Activated CD8-positive, alpha-beta memory T cell treated with anti-CD3 and anti-CD28 coated beads, Interleukin-2, amount 10 ng/mL, durations not matched to agents 7 days and 5 days (primary cell): ENCODE data around the gene FBXO27. TPM values are rescaled to one million over a fixed set of nuclear protein-coding genes. Genes with fewer than 3 reads are reported as not detected.
A peak's percentile ranks its signal among the peaks of the same experiment; 100 is the strongest.
"Not testable (repeated sequence)": the region's sequence is repeated elsewhere in the genome, so short reads cannot be mapped to it uniquely, and the experiment has no call there.

Source experiments
- ATAC-seq: fragments of 150-1000 bp; cut with Tn5 transposase; one replicate; pipeline ENCODE4 v1.10.0; 2021; ENCODE audit warnings: moderate library complexity
- CTCF ChIA-PET: fragments of 350-600 bp; sonication (Branson Sonifier 250); formaldehyde crosslinking; loops from one replicate; lab custom pipeline; 2021; ENCODE audit warnings: antibody characterized with exemption; lab: Charles Lee
- DNase-seq: peaks from one replicate; pipeline ENCODE4 v3.0.0-alpha.2; 2020
- H3K27ac Mint-ChIP-seq: one replicate; pipeline ENCODE4 v1.8.0; 2021; ENCODE audit warnings: mild to moderate bottlenecking, mixed read lengths
- H3K27me3 Mint-ChIP-seq: one replicate; pipeline ENCODE4 v1.8.0; 2021; ENCODE audit warnings: mixed read lengths
- H3K36me3 Mint-ChIP-seq: one replicate; pipeline ENCODE4 v1.8.0; 2021; ENCODE audit warnings: mild to moderate bottlenecking, mixed read lengths
- H3K4me1 Mint-ChIP-seq: one replicate; pipeline ENCODE4 v1.8.0; 2021; ENCODE audit warnings: mixed read lengths
- H3K4me3 Mint-ChIP-seq: one replicate; pipeline ENCODE4 v1.8.0; 2021; ENCODE audit warnings: mild to moderate bottlenecking, moderate library complexity, mixed read lengths
- H3K9me3 Mint-ChIP-seq: one replicate; pipeline ENCODE4 v1.8.0; 2022; ENCODE audit warnings: low read depth, mixed read lengths
- total RNA-seq, 2 experiments: library from RNA; stranded (reverse); gene quantifications; one replicate each; pipeline ENCODE4 v1.2.3, GENCODE V29; 2021

Gene FBXO27
- total RNA-seq, 2 experiments from 2014 or later = 0.19 TPM; not detected in 1

DNA sequence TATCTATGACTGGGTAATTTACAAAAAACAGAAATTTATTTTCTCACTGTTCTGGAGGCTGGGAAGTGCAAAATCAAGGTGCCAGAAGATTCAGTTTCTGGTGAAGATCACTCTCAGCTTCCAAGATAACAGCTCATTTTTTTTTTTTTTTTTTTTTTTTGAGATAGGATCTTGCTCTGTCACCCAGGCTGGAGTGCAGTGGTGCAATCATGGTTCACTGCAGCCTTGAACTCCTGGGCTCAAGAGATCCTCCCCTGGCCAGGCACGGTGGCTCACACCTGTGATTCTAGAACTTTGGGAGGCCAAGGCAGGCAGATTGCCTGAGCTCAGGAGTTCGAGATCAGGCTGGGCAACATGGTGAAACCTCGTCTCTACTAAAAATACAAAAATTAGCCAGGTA lies 34.8 kb downstream of the FBXO27 start:
- not testable (repeated sequence) for H3K4me3 Mint-ChIP-seq, H3K9me3 Mint-ChIP-seq, DNase-seq, H3K4me1 Mint-ChIP-seq, ATAC-seq, H3K27ac Mint-ChIP-seq, H3K36me3 Mint-ChIP-seq
- H3K27me3 Mint-ChIP-seq = peaks cover 31% of the 10 kb centered on the region
- CTCF ChIA-PET = interaction anchor here (0.6 to 0.7 kb wide), 2 partner anchors 28 to 66 kb away, joined by 3 read pairs; no protein-coding TSS in a partner anchor

DNA sequence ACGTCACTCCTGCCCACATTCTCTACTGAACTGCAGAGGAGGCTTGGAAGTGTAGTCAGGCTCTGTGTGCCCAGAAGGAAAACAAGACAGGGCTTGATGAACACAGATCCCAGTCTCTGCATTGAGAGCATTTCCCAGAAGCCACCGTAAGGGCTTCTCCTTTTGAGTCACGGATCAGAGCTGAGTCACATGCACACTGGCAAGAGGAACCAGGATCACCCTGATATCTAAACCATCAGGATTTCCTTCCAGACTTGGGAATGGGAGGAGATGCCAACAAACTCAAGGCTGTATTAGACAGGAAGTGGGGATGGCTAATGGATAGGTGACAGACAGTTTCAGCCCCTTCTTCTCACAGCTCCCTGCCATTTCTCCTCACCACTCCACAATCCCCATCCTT lies 39.1 kb downstream of the FBXO27 start:
- CTCF ChIA-PET = no interaction called here
- H3K9me3 Mint-ChIP-seq = no peaks in the 10 kb centered on the region
- ATAC-seq (no peak), DNase-seq (no peak)
- H3K4me3 Mint-ChIP-seq = no peak overlapping the region
- H3K36me3 Mint-ChIP-seq = no peaks in the 10 kb centered on the region
- peaks cover 50% of the 10 kb centered on the region for H3K27me3 Mint-ChIP-seq
- H3K27ac Mint-ChIP-seq = no peak overlapping the region
- peaks cover 1% of the 10 kb centered on the region for H3K4me1 Mint-ChIP-seq

DNA sequence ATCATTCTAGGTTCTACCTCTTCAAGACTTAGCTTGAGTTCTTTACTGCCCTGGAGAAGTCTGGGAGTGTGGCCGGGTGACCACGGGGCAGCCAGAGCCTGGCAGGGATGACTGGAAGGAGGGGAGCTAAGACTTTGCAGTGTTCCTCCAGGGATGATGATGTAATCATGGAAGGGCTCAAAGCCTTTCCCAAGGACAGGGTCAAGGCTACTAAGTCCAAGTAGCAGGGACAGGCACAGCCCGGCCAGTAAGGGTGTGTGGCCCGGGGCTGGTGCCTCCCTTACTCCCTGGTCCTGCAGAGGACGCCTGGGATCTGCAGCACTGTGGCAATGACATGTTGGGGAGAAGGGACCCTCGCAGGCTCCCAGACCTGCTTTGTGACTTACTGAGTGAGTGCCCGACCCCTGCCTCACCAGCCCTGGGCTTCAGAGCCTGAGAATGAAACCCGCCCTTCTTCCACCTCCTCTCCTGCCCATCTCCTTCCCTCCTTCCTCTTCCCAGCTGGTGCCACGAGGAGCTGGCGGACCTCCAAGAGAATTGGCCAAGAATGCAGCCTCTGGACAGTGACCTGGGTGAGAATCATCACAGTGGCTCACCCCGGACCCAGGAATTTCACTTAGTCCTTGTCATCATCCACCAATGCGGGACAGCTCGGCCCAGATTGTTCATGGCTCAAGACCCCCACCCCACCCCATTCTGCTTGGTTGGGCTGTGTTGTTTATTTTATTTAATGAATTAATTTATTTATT lies 41.2 kb downstream of the FBXO27 start:
- peaks cover 49% of the 10 kb centered on the region for H3K27me3 Mint-ChIP-seq
- CTCF ChIA-PET = no interaction called here
- H3K9me3 Mint-ChIP-seq = no peaks in the 10 kb centered on the region
- no peaks in the 10 kb centered on the region for H3K36me3 Mint-ChIP-seq
- DNase-seq (no peak), ATAC-seq (no peak)
- no peak overlapping the region for H3K27ac Mint-ChIP-seq
- no peak overlapping the region for H3K4me3 Mint-ChIP-seq
- H3K4me1 Mint-ChIP-seq = no peaks in the 10 kb centered on the region

DNA sequence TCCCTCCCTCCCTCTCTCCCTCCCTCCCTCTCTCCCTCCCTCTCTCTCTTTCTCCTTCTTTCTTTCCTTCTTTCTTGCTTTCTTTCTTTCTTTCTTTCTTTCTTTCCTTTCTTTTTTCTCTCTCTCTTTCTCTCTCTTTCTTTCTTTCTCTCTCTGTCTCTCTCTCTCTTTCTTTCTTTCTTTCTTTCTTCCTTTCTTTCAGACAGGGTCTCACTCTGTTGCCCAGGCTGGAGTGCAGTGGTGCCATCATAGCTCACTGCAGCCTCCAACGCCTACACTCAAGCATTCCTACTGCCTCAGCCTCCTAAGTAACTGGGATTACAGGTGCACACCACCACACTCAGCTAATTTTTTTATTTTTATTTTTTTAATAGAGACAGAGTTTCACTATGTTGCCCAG lies 42.7 kb downstream of the FBXO27 start:
- CTCF ChIA-PET, DNase-seq, H3K36me3 Mint-ChIP-seq, H3K9me3 Mint-ChIP-seq, ATAC-seq, H3K27ac Mint-ChIP-seq, H3K4me1 Mint-ChIP-seq, H3K4me3 Mint-ChIP-seq: not testable (repeated sequence)
- peaks cover 57% of the 10 kb centered on the region for H3K27me3 Mint-ChIP-seq

DNA sequence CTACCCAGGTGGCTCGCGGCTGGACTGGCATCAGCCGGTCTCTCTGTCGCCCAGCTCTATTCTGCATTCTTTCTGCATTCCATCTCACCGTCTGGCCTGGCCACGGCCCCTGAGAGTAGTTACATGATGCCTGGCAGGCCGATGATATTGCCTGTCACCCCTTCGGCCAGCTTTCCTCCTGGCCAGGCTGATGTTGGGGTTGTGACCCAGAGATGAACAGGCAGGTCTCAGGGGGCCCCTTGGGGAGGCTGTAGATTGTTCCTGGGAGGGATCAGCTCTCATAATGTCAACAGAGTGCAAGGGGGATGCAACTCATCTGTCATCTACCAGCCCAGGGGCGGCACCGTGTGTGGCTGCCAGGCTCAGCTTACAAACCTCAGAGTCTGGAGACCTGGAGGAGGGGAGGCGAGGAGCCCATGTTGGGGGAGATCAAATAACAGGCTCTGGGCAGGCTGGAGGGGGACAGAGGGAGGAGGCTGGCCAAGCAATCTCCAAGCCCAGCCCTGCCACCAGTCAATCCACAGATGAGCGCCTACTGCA lies 43.2 kb downstream of the FBXO27 start:
- Mint-ChIP-seq H3K4me3 (no peak overlapping the region), H3K4me1 (no peaks in the 10 kb centered on the region), H3K27me3 (peaks cover 57% of the 10 kb centered on the region), H3K36me3 (no peaks in the 10 kb centered on the region), H3K9me3 (no peaks in the 10 kb centered on the region), H3K27ac (no peak overlapping the region)
- DNase-seq = no peak
- no peak for ATAC-seq
- CTCF ChIA-PET = no interaction called here

DNA sequence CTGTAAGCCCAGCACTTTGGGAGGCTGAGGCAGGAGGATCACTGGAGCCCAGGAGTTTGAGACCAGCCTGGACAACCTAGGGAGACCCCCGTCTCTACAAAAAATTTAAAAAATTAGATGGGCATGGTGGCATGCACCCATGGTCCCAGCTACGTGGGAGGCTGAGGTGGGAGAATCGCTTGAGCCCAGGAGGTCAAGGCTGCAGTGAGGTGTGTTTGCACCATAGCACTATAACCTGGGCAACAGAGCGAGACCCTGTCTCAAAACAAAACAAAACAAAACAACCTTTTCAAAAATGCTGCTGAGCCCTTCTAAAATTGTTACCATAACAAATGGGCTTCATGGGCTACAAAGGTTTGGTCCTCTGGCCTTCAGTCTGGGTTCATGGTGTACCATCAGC lies 43.7 kb downstream of the FBXO27 start:
- not testable (repeated sequence) for H3K4me3 Mint-ChIP-seq, ATAC-seq, H3K4me1 Mint-ChIP-seq, H3K9me3 Mint-ChIP-seq, DNase-seq, H3K27ac Mint-ChIP-seq, H3K36me3 Mint-ChIP-seq
- CTCF ChIA-PET = interaction anchor here (1.5 kb wide), 1 partner anchor 26 kb away, joined by 3 read pairs; no protein-coding TSS in a partner anchor
- H3K27me3 Mint-ChIP-seq = peaks cover 56% of the 10 kb centered on the region

DNA sequence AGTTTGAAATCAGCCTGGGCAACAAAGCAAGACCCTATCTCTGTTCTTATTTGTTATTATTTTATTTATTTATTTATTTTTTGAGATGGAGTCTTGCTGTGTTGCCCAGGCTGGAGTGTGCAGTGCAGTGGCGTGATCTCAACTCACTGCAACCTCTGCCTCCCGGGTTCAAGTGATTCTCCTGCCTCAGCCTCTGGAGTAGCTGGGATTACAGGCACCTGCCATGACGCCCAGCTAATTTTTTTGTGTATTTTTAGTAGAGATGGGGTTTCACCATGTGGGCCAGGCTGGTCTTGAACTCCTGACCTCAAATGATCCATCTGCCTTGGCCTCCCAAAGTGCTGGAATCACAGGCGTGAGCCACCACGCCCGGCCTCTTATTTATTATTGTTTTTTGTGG lies 44.6 kb downstream of the FBXO27 start:
- DNase-seq, H3K27ac Mint-ChIP-seq, H3K4me1 Mint-ChIP-seq, H3K36me3 Mint-ChIP-seq, H3K9me3 Mint-ChIP-seq, ATAC-seq, H3K4me3 Mint-ChIP-seq: not testable (repeated sequence)
- CTCF ChIA-PET = interaction anchor here (1.5 kb wide), 1 partner anchor 25 kb away, joined by 3 read pairs; no protein-coding TSS in a partner anchor
- peaks cover 48% of the 10 kb centered on the region for H3K27me3 Mint-ChIP-seq

DNA sequence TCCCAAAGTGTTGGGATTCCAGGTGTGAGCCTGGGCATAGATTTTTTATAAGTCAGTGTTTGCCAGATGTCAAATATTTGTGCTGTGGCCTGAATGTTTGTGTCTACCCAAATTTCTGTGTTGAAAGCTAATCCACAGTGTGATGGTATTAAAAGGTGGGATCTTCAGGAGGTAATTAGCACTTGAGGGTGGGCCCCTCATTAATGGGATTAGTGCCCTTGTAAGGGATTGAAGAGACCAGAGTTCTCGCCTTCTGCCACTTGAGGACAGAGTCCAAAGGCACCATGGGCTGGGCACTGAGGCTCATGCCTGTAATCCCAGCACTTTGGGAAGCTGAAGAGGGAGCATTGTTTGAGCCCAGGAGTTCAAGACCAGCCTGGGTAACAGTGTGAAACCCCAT lies 47.1 kb downstream of the FBXO27 start:
- no peak overlapping the region for H3K4me3 Mint-ChIP-seq
- H3K36me3 Mint-ChIP-seq = peaks cover 5% of the 10 kb centered on the region
- H3K4me1 Mint-ChIP-seq = no peaks in the 10 kb centered on the region
- ATAC-seq (no peak), DNase-seq (no peak)
- H3K27ac Mint-ChIP-seq = no peak overlapping the region
- CTCF ChIA-PET = no interaction called here
- peaks cover 6% of the 10 kb centered on the region for H3K9me3 Mint-ChIP-seq
- peaks cover 29% of the 10 kb centered on the region for H3K27me3 Mint-ChIP-seq

DNA sequence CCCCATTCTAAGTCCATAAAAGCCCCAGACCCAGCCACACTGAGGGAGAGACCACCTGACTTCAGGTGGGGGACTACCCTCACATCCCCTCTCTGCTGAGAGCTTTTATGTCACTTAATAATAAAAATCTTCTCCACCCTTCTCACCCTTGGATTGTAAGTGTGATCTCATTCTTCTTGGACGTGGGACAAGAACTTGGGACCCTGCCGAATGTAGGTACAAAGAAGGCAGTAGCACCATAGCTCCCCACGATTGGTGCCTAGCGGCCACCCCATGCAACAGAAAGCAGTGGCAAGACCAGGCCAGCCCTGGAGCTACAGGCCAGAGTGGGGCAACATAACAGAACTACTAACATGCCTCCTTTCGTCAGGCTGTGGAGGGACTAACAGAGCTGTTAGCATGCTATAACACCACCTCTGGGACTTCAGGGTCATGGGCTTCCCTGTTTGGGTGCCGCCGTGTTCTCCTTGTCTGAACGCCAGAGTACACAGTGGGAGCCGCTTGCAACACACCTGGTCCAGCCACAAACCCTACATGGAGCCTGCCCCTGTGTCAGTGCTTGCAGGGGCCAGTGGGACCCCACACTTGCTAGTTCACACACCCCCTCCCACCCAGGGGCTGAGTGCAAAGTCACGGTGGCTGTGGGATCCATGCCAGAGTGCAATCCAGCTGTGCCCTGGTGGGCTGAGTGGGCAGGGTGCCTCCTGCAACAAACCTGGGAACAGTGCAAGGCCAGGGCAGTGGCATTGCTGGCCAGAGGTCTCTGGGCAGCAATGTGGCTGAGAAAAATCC lies 51.6 kb downstream of the FBXO27 start:
- Mint-ChIP-seq H3K4me3 (no peak overlapping the region), H3K9me3 (peaks cover 9% of the 10 kb centered on the region), H3K27me3 (peaks cover 21% of the 10 kb centered on the region), H3K4me1 (peaks cover 24% of the 10 kb centered on the region), H3K36me3 (peaks cover 8% of the 10 kb centered on the region), H3K27ac (no peak overlapping the region)
- ATAC-seq (no peak), DNase-seq (no peak)
- CTCF ChIA-PET = no interaction called here

DNA sequence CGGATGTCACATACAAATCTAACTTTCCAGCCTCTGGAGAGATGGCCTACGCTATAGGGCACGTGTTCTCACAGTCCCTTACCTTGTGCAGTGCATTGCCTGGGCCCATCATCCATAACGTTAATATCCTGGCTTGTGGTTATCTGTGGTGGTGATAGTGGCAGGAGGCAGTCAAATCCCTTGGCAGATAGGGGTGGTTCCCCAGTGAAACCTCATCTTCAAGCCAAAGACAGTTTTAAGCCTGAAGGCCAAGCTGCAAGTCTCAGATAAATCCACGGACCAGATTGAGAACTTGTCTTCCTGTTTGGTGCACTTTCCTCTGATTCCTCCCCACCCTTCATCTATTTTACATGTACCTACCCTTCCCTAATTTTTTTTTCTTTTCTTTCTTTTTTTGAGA lies 52.5 kb downstream of the FBXO27 start:
- no peak for DNase-seq
- ATAC-seq = no peak
- Mint-ChIP-seq H3K27me3 (peaks cover 18% of the 10 kb centered on the region), H3K36me3 (peaks cover 8% of the 10 kb centered on the region), H3K4me1 (peaks cover 24% of the 10 kb centered on the region), H3K27ac (no peak overlapping the region), H3K4me3 (no peak overlapping the region), H3K9me3 (peaks cover 9% of the 10 kb centered on the region)
- CTCF ChIA-PET = no interaction called here

DNA sequence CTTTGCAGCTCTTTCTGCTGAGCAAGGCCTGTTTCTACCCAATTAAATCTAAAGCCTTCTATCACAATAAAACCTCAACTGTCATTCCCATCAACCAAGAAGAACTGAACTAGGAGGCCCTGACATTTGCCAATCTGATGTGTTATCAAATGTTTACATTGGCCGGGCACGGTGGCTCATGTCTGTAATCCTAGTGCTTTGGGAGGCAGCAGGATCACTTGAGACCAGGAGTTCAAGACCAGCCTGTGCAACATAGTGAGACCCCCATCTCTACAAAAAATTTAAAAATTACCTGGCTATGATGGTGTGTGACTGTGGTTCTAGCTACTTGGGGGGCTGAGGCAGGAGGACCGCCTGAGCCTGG lies 54.0 kb downstream of the FBXO27 start:
- peaks cover 8% of the 10 kb centered on the region for H3K36me3 Mint-ChIP-seq
- CTCF ChIA-PET = no interaction called here
- H3K4me3 Mint-ChIP-seq = no peak overlapping the region
- H3K4me1 Mint-ChIP-seq = peaks cover 24% of the 10 kb centered on the region
- H3K27ac Mint-ChIP-seq = peak overlapping the region; percentile 68
- peaks cover 21% of the 10 kb centered on the region for H3K27me3 Mint-ChIP-seq
- H3K9me3 Mint-ChIP-seq = peaks cover 9% of the 10 kb centered on the region
- DNase-seq (no peak), ATAC-seq (no peak)

DNA sequence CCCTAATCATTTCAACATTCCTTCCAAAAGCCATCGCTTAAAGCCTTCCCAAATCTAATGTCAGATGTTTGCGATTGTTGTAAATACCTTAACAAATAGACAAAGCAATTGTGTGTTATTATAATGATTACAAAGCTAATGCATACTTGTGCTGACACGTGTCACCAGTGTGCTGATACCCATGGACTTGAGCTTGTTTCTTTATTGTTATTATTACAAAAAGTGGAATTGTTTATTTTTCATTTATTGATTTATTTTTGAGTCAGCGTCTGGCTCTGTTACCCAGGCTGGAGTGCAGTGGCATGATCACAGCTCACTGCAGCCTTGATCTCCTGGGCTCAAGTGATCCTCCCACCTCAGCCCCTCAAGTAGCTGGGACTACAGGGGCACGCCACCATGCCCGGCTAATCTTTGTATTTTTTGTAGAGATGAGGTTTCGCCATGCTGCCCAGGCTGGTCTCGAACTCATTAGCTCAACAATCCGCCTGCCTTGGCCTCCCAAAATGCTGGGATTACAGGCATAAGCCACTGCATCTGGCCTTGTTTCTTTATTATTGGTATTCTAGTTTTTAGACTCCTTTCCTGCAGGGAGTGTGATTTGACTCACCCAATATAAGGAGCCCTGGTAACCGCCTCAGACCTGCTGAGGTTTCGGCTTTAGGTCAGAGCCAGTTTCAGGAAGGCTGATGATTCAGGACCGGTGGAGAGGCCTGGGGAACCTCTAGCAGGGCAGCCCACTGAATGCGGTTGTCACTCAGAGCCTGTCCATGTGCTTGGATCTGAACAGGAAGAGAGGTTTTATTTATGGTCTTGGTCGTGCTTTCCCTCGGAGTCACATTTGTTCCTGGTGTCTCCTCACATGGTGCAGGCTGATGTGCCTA lies 54.7 kb downstream of the FBXO27 start:
- H3K27me3 Mint-ChIP-seq = peaks cover 21% of the 10 kb centered on the region
- H3K27ac Mint-ChIP-seq = peak overlapping the region; percentile 68
- CTCF ChIA-PET = interaction anchor here (0.6 to 1.1 kb wide), 6 partner anchors 9 to 320 kb away, joined by 3 read pairs; partner anchors contain the start of gene FBXO27
- DNase-seq (peak; percentile 88), ATAC-seq (peak; percentile 94)
- no peak overlapping the region for H3K4me3 Mint-ChIP-seq
- peaks cover 9% of the 10 kb centered on the region for H3K9me3 Mint-ChIP-seq
- H3K4me1 Mint-ChIP-seq = peaks cover 24% of the 10 kb centered on the region
- H3K36me3 Mint-ChIP-seq = peaks cover 8% of the 10 kb centered on the region

DNA sequence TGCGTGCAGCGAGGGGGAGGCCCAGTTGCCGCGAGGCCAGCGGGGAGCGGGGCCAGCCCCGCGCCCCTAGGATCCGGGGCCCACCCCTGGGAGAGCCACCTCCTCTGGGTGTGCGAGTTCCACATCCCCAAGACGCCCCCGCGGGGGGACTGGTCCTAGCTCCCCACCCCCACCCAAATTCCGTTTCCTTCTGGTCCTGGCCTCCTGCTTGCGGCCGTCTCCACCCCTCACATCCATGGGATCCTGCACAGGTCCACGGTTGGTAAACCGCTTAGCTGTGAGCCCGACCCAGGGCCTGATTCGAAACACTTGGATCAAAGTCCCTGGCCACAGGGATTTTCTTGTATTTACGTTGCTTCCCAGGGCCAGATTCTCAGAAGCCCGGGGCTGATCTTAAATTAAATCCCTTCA lies 56.5 kb downstream of the FBXO27 start:
- no peak for ATAC-seq
- CTCF ChIA-PET = interaction anchor here (1.5 kb wide), 1 partner anchor 13 kb away, joined by 5 read pairs; no protein-coding TSS in a partner anchor
- Mint-ChIP-seq H3K4me3 (no peak overlapping the region), H3K27me3 (peaks cover 21% of the 10 kb centered on the region), H3K36me3 (peaks cover 8% of the 10 kb centered on the region), H3K4me1 (peaks cover 24% of the 10 kb centered on the region), H3K9me3 (peaks cover 7% of the 10 kb centered on the region), H3K27ac (no peak overlapping the region)
- DNase-seq = no peak
